ENCODE results near the gene ORC5.
"Not testable (repeated sequence)": the region's sequence is repeated elsewhere in the genome, so short reads cannot be mapped to it uniquely, and the experiment has no call there.

The ORC5 gene

GRCh38 chr7:104207731-104208420, at the start of gene ORC5:
Gene ORC5 (minus strand): TSS chr7:104208013. CDS start chr7:104207904, 109 bp downstream.
- DNase-seq (ENCODE audit: low read depth in 2 of 2): peak; percentile 73 to 77

GRCh38 chr7:104255616-104256015, 47.8 kb upstream of the ORC5 start:
- DNase-seq (ENCODE audit: low read depth in 2 of 2): no peak

- DNase-seq (ENCODE audit: low read depth in 2 of 2): no peak
These were observed 47.4 kb upstream of the ORC5 start for GRCh38 chr7:104255194-104255593.

GRCh38 chr7:104254696-104255095, 46.9 kb upstream of the ORC5 start:
- no peak for DNase-seq (ENCODE audit: low read depth in 2 of 2)

- DNase-seq (ENCODE audit: low read depth in 2 of 2): no peak
These were observed 44.8 kb upstream of the ORC5 start for GRCh38 chr7:104252409-104253134.

GRCh38 chr7:104242638-104243037, 34.8 kb upstream of the ORC5 start:
- no peak for DNase-seq (ENCODE audit: low read depth in 2 of 2)

- no peak for DNase-seq (ENCODE audit: low read depth in 2 of 2)
These were observed 33.9 kb upstream of the ORC5 start for GRCh38 chr7:104241538-104242209.

GRCh38 chr7:104241135-104241534, 33.3 kb upstream of the ORC5 start:
- no peak for DNase-seq (ENCODE audit: low read depth in 2 of 2)

- no peak for DNase-seq (ENCODE audit: low read depth in 2 of 2)
These were observed 32.6 kb upstream of the ORC5 start for GRCh38 chr7:104240401-104240800.

- not testable (repeated sequence) for DNase-seq (ENCODE audit: low read depth in 2 of 2)
These were observed 27.2 kb upstream of the ORC5 start for GRCh38 chr7:104234990-104235389.

- no peak for DNase-seq (ENCODE audit: low read depth in 2 of 2)
These were observed 23.5 kb upstream of the ORC5 start for GRCh38 chr7:104231054-104232046.

GRCh38 chr7:104230606-104231005, 22.8 kb upstream of the ORC5 start:
- no peak for DNase-seq (ENCODE audit: low read depth in 2 of 2)

GRCh38 chr7:104228442-104228841, 20.6 kb upstream of the ORC5 start:
- no peak for DNase-seq (ENCODE audit: low read depth in 2 of 2)

GRCh38 chr7:104225451-104225850, 17.6 kb upstream of the ORC5 start:
- DNase-seq (ENCODE audit: low read depth in 2 of 2): no peak

- no peak for DNase-seq (ENCODE audit: low read depth in 2 of 2)
These were observed 9.8 kb upstream of the ORC5 start for GRCh38 chr7:104217620-104218019.

- DNase-seq (ENCODE audit: low read depth in 2 of 2): no peak
These were observed 1.2 kb upstream of the ORC5 start for GRCh38 chr7:104209063-104209462.

- DNase-seq (ENCODE audit: low read depth in 2 of 2): no peak
These were observed 588 bp upstream of the ORC5 start for GRCh38 chr7:104208421-104208780.

- no peak for DNase-seq (ENCODE audit: low read depth in 2 of 2)
These were observed 474 bp downstream of the ORC5 start for GRCh38 chr7:104207348-104207730.

GRCh38 chr7:104206841-104207240, 972 bp downstream of the ORC5 start:
- no peak for DNase-seq (ENCODE audit: low read depth in 2 of 2)

GRCh38 chr7:104198673-104199278, 9.0 kb downstream of the ORC5 start:
- DNase-seq (ENCODE audit: low read depth in 2 of 2): no peak

- no peak for DNase-seq (ENCODE audit: low read depth in 2 of 2)
These were observed 11.7 kb downstream of the ORC5 start for GRCh38 chr7:104196161-104196560.

Measured in stimulated activated CD8-positive, alpha-beta memory T cell treated with anti-CD3 and anti-CD28 coated beads, Interleukin-15, amount 100 ng/mL, for 48 hours (primary cell).